Neuronal stem cell (in vitro differentiated cells): ENCODE data around the gene ATP5F1D.

ENCODE experiments used
- DNase-seq: peaks from one replicate; pipeline ENCODE4 v3.0.0-alpha.2; 2013; ENCODE audit warnings: low spot score
- H2AFZ ChIP-seq: one replicate; pipeline ENCODE4 v1.6.1; 2013; ENCODE audit warnings: mild to moderate bottlenecking, low read length, inconsistent platforms
- H2AK5ac ChIP-seq: 2 replicates; pipeline ENCODE4 v1.6.1; 2013; ENCODE audit warnings: low read depth, mild to moderate bottlenecking, inconsistent platforms, low read length, moderate library complexity, mixed read lengths
- H2BK120ac ChIP-seq: 2 replicates; pipeline ENCODE4 v1.6.1; 2013; ENCODE audit warnings: low read depth, mild to moderate bottlenecking, inconsistent platforms, low read length, moderate library complexity, mixed read lengths
- H2BK12ac ChIP-seq: one replicate; pipeline ENCODE4 v1.6.1; 2013; ENCODE audit warnings: low read length, inconsistent platforms
- H2BK15ac ChIP-seq: 2 replicates; pipeline ENCODE4 v1.6.1; 2013; ENCODE audit warnings: mild to moderate bottlenecking, low read length, inconsistent platforms, mixed read lengths
- H2BK5ac ChIP-seq: one replicate; pipeline ENCODE4 v1.6.1; 2013; ENCODE audit warnings: inconsistent platforms, mild to moderate bottlenecking, low read length, moderate library complexity
- H3K14ac ChIP-seq: one replicate; pipeline ENCODE4 v1.6.1; 2013; ENCODE audit warnings: low read length, inconsistent platforms
- H3K18ac ChIP-seq: 2 replicates; pipeline ENCODE4 v1.6.1; 2013; ENCODE audit warnings: low read length, inconsistent platforms
- H3K23ac ChIP-seq: 2 replicates; pipeline ENCODE4 v1.6.1; 2013; ENCODE audit warnings: low read depth, mild to moderate bottlenecking, mixed read lengths, low read length, inconsistent platforms; ENCODE audit not compliant: poor library complexity
- H3K27ac ChIP-seq: replicated peaks from 3 replicates; pipeline ENCODE4 v1.5.1; 2013; ENCODE audit warnings: low read length, inconsistent platforms
- H3K27me3 ChIP-seq, 3 experiments: 2 replicates each; pipeline ENCODE4 v1.6.1; 2013; ENCODE audit warnings: low read length in 3 of 3, mild to moderate bottlenecking in 2 of 3, inconsistent platforms in 1 of 3, low read depth in 1 of 3, mixed read lengths in 1 of 3, moderate library complexity in 1 of 3; ENCODE audit not compliant: control insufficient read depth in 3 of 3, insufficient read depth in 3 of 3
- H3K36me3 ChIP-seq, 2 donors: replicated peaks in 1 of 2; 2 replicates each; pipeline ENCODE4 v1.6.1; 2013; ENCODE audit warnings: low read length in 2 of 2; ENCODE audit not compliant: control insufficient read depth in 2 of 2, insufficient read depth in 2 of 2
- H3K4ac ChIP-seq: 2 replicates; pipeline ENCODE4 v1.6.1; 2013; ENCODE audit warnings: inconsistent platforms, mild to moderate bottlenecking, low read length, moderate library complexity
- H3K4me1 ChIP-seq, 2 donors: 1 replicate in 1 of 2; 2 replicates in 1 of 2; pipeline ENCODE4 v1.6.1; 2013; ENCODE audit warnings: low read length in 2 of 2, low read depth in 1 of 2; ENCODE audit not compliant: control insufficient read depth in 2 of 2, insufficient read depth in 1 of 2
- H3K4me2 ChIP-seq: one replicate; pipeline ENCODE4 v1.6.1; 2013; ENCODE audit warnings: mild to moderate bottlenecking, low read length, inconsistent platforms; ENCODE audit not compliant: insufficient read depth, poor library complexity, severe bottlenecking
- H3K4me3 ChIP-seq, 2 donors: 2 replicates each; pipeline ENCODE4 v1.5.1; 2013; ENCODE audit warnings: low read length in 2 of 2, mild to moderate bottlenecking in 2 of 2, inconsistent platforms in 1 of 2, moderate library complexity in 1 of 2
- H3K79me1 ChIP-seq: one replicate; pipeline ENCODE4 v1.6.1; 2013; ENCODE audit warnings: low read depth, mild to moderate bottlenecking, inconsistent platforms, low read length, moderate library complexity
- H3K9ac ChIP-seq: one replicate; pipeline ENCODE4 v1.6.1; 2013; ENCODE audit warnings: mild to moderate bottlenecking, low read depth, low read length, inconsistent platforms; ENCODE audit not compliant: poor library complexity
- H3K9me3 ChIP-seq, 2 donors: replicated peaks in 1 of 2; 2 replicates each; pipeline versions ENCODE3 to v1.6.1; 2013; ENCODE audit warnings: low read length in 2 of 2, mild to moderate bottlenecking in 2 of 2, inconsistent platforms in 1 of 2, low read depth in 1 of 2, mixed read lengths in 1 of 2, moderate library complexity in 1 of 2; ENCODE audit not compliant: control insufficient read depth in 2 of 2, insufficient read depth in 1 of 2
- H4K8ac ChIP-seq: one replicate; pipeline ENCODE4 v1.6.1; 2013; ENCODE audit warnings: low read depth, mild to moderate bottlenecking, inconsistent platforms, low read length, moderate library complexity
- H4K91ac ChIP-seq: one replicate; pipeline ENCODE4 v1.6.1; 2013; ENCODE audit warnings: low read length, low read depth, mild to moderate bottlenecking, inconsistent platforms; ENCODE audit not compliant: poor library complexity
- WGBS, 2 donors: extraction: QIAGEN DNeasy Blood & Tissue Kit; methylation state at CpG; one replicate each; pipeline ENCODE4 v1.1.7; 2013; ENCODE audit warnings: missing lambda C conversion rate in 2 of 2, mixed read lengths in 1 of 2; ENCODE audit not compliant: insufficient read length in 2 of 2, insufficient replicate concordance in 1 of 2; ENCODE audit errors: extremely low coverage in 2 of 2; 5-methylcytosine and 5-hydroxymethylcytosine counted together

Gene ATP5F1D

GRCh38 chr19:1278074-1278473, 36.5 kb downstream of the ATP5F1D start:
- H3K79me1 ChIP-seq, result peaks cover 9% of the 10 kb centered on the region
- no peak overlapping the region for H2BK12ac ChIP-seq
- no peak overlapping the region for H3K4me3 ChIP-seq
- no peaks in the 10 kb centered on the region for H3K9me3 ChIP-seq
- H3K14ac ChIP-seq, result no peak overlapping the region
- H3K27me3 ChIP-seq, result no peaks in the 10 kb centered on the region
- no peak overlapping the region for H3K23ac ChIP-seq
- no peak overlapping the region for H3K4me2 ChIP-seq
- H4K8ac ChIP-seq, result no peak overlapping the region
- peaks cover 11 to 15% of the 10 kb centered on the region in 2 donors for H3K4me1 ChIP-seq
- no CpG with 5 or more reads among the region's 12 CpGs for WGBS, 2 donors
- no peak overlapping the region for H2BK5ac ChIP-seq
- DNase-seq, result no peak
- H3K9ac ChIP-seq, result peak overlapping the region; percentile 21
- no peak overlapping the region for H2BK15ac ChIP-seq
- H2AK5ac ChIP-seq, result peak overlapping the region; percentile 84
- H3K27ac ChIP-seq, result no peak overlapping the region
- H3K4ac ChIP-seq, result no peak overlapping the region
- H4K91ac ChIP-seq, result no peak overlapping the region
- no peak overlapping the region for H2AFZ ChIP-seq
- H3K18ac ChIP-seq, result no peak overlapping the region
- H2BK120ac ChIP-seq, result no peak overlapping the region
- H3K36me3 ChIP-seq, result peaks cover 31 to 45% of the 10 kb centered on the region in 2 donors

DNA sequence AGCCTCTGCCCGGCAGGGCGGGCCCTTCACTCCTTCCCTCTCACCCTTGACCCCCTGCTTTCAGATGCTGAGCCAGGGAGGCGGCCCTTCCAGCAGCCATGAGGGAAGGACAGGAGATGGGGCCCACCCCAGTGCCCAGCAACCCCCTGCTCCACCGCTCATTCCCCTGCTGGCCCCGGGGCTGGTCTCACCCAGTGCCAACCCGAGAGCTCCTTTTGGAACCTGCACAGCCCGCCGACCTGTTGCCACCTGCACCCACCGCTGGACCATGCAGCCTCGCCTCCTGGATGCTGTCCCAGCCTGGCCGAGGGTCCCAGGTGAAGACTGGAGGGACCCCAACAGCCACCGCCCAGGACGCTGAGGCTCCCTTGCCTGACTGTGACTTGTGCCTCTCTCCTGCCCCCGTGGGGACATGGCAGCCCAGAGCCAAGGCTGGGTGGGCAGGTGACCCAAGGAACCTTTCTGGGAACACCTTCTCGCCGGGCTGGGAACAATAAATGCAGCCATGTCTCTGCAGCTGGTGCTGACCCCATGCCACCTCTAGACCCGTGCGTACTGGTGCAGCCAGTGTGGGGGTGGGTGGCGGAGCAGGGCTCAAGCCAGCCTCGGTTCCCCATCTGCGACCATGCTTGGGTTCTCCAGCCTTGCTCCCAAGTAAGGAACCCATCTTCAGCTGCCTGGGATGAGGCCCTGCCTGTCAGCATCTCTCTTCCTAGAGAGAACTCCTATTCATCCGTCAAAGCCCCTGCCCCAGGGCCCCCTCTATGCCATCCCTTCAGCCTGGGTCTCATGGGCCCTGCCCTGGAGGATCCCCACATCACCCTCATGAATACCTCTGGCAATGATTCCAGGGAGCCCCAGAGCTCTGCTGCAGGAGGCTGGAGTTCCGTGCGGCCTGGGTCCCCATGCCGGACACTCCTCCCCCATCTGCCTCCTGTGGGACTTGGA, 37.4 kb downstream of the ATP5F1D start:
- Histone ChIP-seq H3K4me2 (no peak overlapping the region), H3K27me3 (no peaks in the 10 kb centered on the region), H3K9ac (no peak overlapping the region), H3K14ac (no peak overlapping the region), H3K36me3 (peaks cover 21 to 36% of the 10 kb centered on the region in 2 donors), H4K91ac (no peak overlapping the region), H2AK5ac (peak overlapping the region; percentile 84), H3K9me3 (no peaks in the 10 kb centered on the region), H2AFZ (no peak overlapping the region), H2BK120ac (no peak overlapping the region), H2BK5ac (peak overlapping the region; percentile 71), H3K79me1 (peaks cover 6% of the 10 kb centered on the region), H2BK15ac (peak overlapping the region; percentile 63), H3K4ac (no peak overlapping the region), H3K23ac (no peak overlapping the region), H3K27ac (no peak overlapping the region), H3K4me3 (no peak overlapping the region), H4K8ac (no peak overlapping the region), H2BK12ac (no peak overlapping the region), H3K18ac (no peak overlapping the region), H3K4me1 (peaks cover 12 to 24% of the 10 kb centered on the region in 2 donors)
- no CpG with 5 or more reads among the region's 25 CpGs for WGBS, 2 donors
- no peak for DNase-seq

DNA sequence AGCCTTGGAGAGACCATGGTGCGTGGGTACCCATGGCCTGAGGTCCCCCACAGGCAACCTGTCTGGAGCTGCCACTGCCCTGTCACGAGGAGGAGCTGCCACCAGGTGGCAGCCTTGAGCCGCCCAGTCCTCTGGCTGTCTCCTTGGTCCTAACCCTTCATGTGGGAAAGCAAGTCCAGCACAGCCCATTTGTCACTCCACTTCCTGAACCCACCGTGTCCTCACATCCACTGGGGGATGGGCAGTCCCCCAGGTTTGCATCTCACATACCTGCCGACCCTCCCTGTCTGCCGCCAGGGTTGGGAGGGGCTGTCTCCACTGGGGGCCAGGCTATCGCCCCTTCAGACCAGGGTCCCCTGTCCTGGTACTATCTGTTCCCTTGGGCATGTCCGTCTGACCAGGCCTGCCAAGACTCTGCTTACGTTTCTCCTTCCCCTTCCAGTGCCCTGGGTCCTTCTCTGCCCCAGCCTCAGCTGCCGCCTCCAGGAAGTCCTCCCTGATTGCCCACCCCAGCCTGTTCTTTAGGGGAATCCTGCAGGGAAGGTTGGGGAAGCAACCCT, 38.3 kb downstream of the ATP5F1D start:
- Histone ChIP-seq H2AK5ac (peak overlapping the region; percentile 82), H3K4ac (no peak overlapping the region), H3K79me1 (peaks cover 6% of the 10 kb centered on the region), H4K8ac (no peak overlapping the region), H4K91ac (no peak overlapping the region), H3K14ac (no peak overlapping the region), H3K9ac (peak overlapping the region; percentile 74), H2BK15ac (peak overlapping the region; percentile 63), H2AFZ (no peak overlapping the region), H2BK120ac (peak overlapping the region; percentile 67), H3K4me1 (peaks cover 9 to 25% of the 10 kb centered on the region in 2 donors), H3K27ac (peak overlapping the region; percentile 16), H3K27me3 (peaks cover 0 to 5% (median 0%) of the 10 kb centered on the region in 3 experiments), H3K23ac (peak overlapping the region; percentile 57), H3K4me2 (no peak overlapping the region), H3K18ac (peak overlapping the region; percentile 93), H3K4me3 (no peak overlapping the region), H3K36me3 (peaks cover 13 to 27% of the 10 kb centered on the region in 2 donors), H2BK12ac (peak overlapping the region; percentile 63), H2BK5ac (peak overlapping the region; percentile 71), H3K9me3 (no peaks in the 10 kb centered on the region)
- WGBS, 2 donors, result no CpG with 5 or more reads among the region's 10 CpGs
- DNase-seq, result peak; percentile 84
